IMR-90 (cell line): Measurements from ENCODE around the gene PODXL. TPM values are rescaled to one million over a fixed set of nuclear protein-coding genes. Genes with fewer than 3 reads are reported as not detected.

Experiments
- ATAC-seq: fragments of 200-7000 bp; cut with Tn5 transposase; 2 replicates; pipeline ENCODE4 v1.9.1; 2020; ENCODE audit warnings: low read depth, mild to moderate bottlenecking, moderate library complexity
- BruUV-seq: library from RNA; stranded (reverse); fragments of 400-500 nt; replicated peaks from 2 replicates; lab custom pipeline; 2021; lab: Mats Ljungman, UMichigan
- CTCF ChIA-PET: fragments of 300-600 bp; formaldehyde crosslinking; extraction: SDS; loops from one replicate; lab custom pipeline; 2021; ENCODE audit warnings: antibody characterized with exemption; lab: Yijun Ruan, JAX
- POLR2A ChIA-PET: fragments of 300-600 bp; sonication (Branson Sonifier 250); formaldehyde crosslinking; loops from one replicate; lab custom pipeline; 2022; ENCODE audit warnings: antibody characterized with exemption; ENCODE audit not compliant: unreplicated experiment; lab: Charles Lee
- DNase-seq: peaks from one replicate; pipeline ENCODE4 v3.0.0; 2013
- H2AFZ ChIP-seq: replicated peaks from 2 replicates; pipeline ENCODE3; 2013; ENCODE audit warnings: low read length, mild to moderate bottlenecking; ENCODE audit not compliant: poor library complexity
- H2AK5ac ChIP-seq: 2 replicates; pipeline ENCODE4 v1.6.1; 2013; ENCODE audit warnings: low read depth, low read length, inconsistent platforms
- H2AK9ac ChIP-seq: replicated peaks from 2 replicates; pipeline ENCODE3; 2013; ENCODE audit warnings: mild to moderate bottlenecking, low read depth, low read length, moderate library complexity; ENCODE audit not compliant: poor library complexity
- H2BK120ac ChIP-seq: 2 replicates; pipeline ENCODE4 v1.6.1; 2013; ENCODE audit warnings: low read depth, low read length, inconsistent platforms
- H2BK15ac ChIP-seq: 3 replicates; pipeline ENCODE4 v1.6.1; 2013; ENCODE audit warnings: low read depth, low read length, inconsistent platforms
- H2BK20ac ChIP-seq: 2 replicates; pipeline ENCODE4 v1.6.1; 2013; ENCODE audit warnings: low read depth, mild to moderate bottlenecking, inconsistent platforms, low read length, moderate library complexity
- H2BK5ac ChIP-seq: 2 replicates; pipeline ENCODE4 v1.6.1; 2013; ENCODE audit warnings: mild to moderate bottlenecking, low read depth, low read length, inconsistent platforms; ENCODE audit not compliant: poor library complexity, severe bottlenecking
- H3K14ac ChIP-seq: replicated peaks from 2 replicates; pipeline ENCODE4 v1.6.1; 2013; ENCODE audit warnings: low read depth, low read length, inconsistent platforms
- H3K18ac ChIP-seq: 2 replicates; pipeline ENCODE4 v1.6.1; 2013; ENCODE audit warnings: low read depth, low read length, control low read depth
- H3K23ac ChIP-seq: 2 replicates; pipeline ENCODE4 v1.6.1; 2013; ENCODE audit warnings: low read depth, low read length, inconsistent platforms
- H3K27ac ChIP-seq: 2 replicates; pipeline ENCODE4 v1.5.1; 2013; ENCODE audit warnings: mild to moderate bottlenecking, control low read depth, low read length; ENCODE audit not compliant: insufficient read depth
- H3K27me3 ChIP-seq: 2 replicates; pipeline ENCODE4 v1.6.1; 2013; ENCODE audit warnings: low read length; ENCODE audit not compliant: control insufficient read depth, insufficient read depth
- H3K36me3 ChIP-seq: 2 replicates; pipeline ENCODE4 v1.6.1; 2013; ENCODE audit warnings: low read length, mixed read lengths; ENCODE audit not compliant: control insufficient read depth, insufficient read depth
- H3K4ac ChIP-seq: 2 replicates; pipeline ENCODE4 v1.6.1; 2013; ENCODE audit warnings: low read depth, low read length, inconsistent platforms
- H3K4me1 ChIP-seq: 2 replicates; pipeline ENCODE4 v1.6.1; 2013; ENCODE audit warnings: low read length, mixed read lengths; ENCODE audit not compliant: control insufficient read depth, insufficient read depth
- H3K4me2 ChIP-seq: 2 replicates; pipeline ENCODE4 v1.6.1; 2013; ENCODE audit warnings: low read depth, mild to moderate bottlenecking, control low read depth, low read length, moderate library complexity
- H3K4me3 ChIP-seq: 2 replicates; pipeline ENCODE4 v1.5.1; 2013; ENCODE audit warnings: low read depth, mild to moderate bottlenecking, control low read depth, low read length, moderate library complexity; ENCODE audit not compliant: insufficient read depth
- H3K56ac ChIP-seq: 2 replicates; pipeline ENCODE4 v1.6.1; 2013; ENCODE audit warnings: low read length, inconsistent platforms; ENCODE audit not compliant: insufficient read depth; ENCODE audit errors: extremely low read depth
- H3K79me1 ChIP-seq, 2 experiments: 2 replicates each; pipeline ENCODE4 v1.6.1; 2013; ENCODE audit warnings: low read length in 2 of 2, inconsistent platforms in 1 of 2, low read depth in 1 of 2
- H3K9ac ChIP-seq: 2 replicates; pipeline ENCODE4 v1.6.1; 2013; ENCODE audit warnings: low read depth, low read length, control low read depth
- H3K9me1 ChIP-seq: 2 replicates; pipeline ENCODE4 v1.6.1; 2013; ENCODE audit warnings: low read length, inconsistent platforms; ENCODE audit not compliant: insufficient read depth
- H3K9me3 ChIP-seq: 2 replicates; pipeline ENCODE4 v1.6.1; 2013; ENCODE audit warnings: low read length; ENCODE audit not compliant: control insufficient read depth, insufficient read depth
- H4K20me1 ChIP-seq: 2 replicates; pipeline ENCODE4 v1.6.1; 2013; ENCODE audit warnings: low read length, inconsistent platforms; ENCODE audit not compliant: insufficient read depth
- H4K5ac ChIP-seq: 2 replicates; pipeline ENCODE4 v1.6.1; 2013; ENCODE audit warnings: mild to moderate bottlenecking, low read depth, low read length, control low read depth
- H4K8ac ChIP-seq, 2 experiments: 2 replicates each; pipeline ENCODE4 v1.6.1; 2013; ENCODE audit warnings: low read depth in 2 of 2, low read length in 2 of 2, control low read depth in 1 of 2, inconsistent platforms in 1 of 2
- H4K91ac ChIP-seq: 2 replicates; pipeline ENCODE4 v1.6.1; 2013; ENCODE audit warnings: low read depth, low read length, inconsistent platforms; ENCODE audit not compliant: insufficient read depth
- BHLHE40 ChIP-seq: fragments of 150-350 bp; IDR thresholded peaks from 2 replicates; pipeline ENCODE4 v1.6.1; 2016; ENCODE audit warnings: mild to moderate bottlenecking, low read depth, low read length
- CEBPB ChIP-seq: IDR thresholded peaks from 2 replicates; pipeline ENCODE4 v1.6.1; 2012; ENCODE audit warnings: low read depth, low read length, improper control_type of control experiment
- MXI1 ChIP-seq: IDR thresholded peaks from 2 replicates; pipeline ENCODE4 v1.6.1; 2012; ENCODE audit warnings: low read depth, mild to moderate bottlenecking, low read length, moderate library complexity, borderline replicate concordance
- RAD21 ChIP-seq: IDR thresholded peaks from 2 replicates; pipeline ENCODE4 v1.6.1; 2012; ENCODE audit warnings: low read length, improper control_type of control experiment
- SMC3 ChIP-seq: fragments of 150-350 bp; IDR thresholded peaks from 2 replicates; pipeline ENCODE4 v1.6.1; 2016; ENCODE audit warnings: low read depth, mild to moderate bottlenecking, antibody characterized with exemption, low read length, moderate library complexity
- WGBS, 2 experiments: methylation state at CpG; one replicate each; pipeline versions ENCODE4 v1.1.5 to v1.1.7; 2013; ENCODE audit warnings: missing lambda C conversion rate in 2 of 2; ENCODE audit not compliant: insufficient read length in 1 of 2; ENCODE audit errors: extremely low coverage in 2 of 2; 5-methylcytosine and 5-hydroxymethylcytosine counted together
- dilution Hi-C: fragments of 300-500 bp; cut with HindIII; formaldehyde crosslinking; loops from one replicate; pipeline ENCODE4 v1.14.3; 2018; ENCODE audit warnings: low sequenced_read_pairs; ENCODE audit not compliant: unreplicated experiment
- in situ Hi-C: fragments of 300-500 bp; cut with MboI; formaldehyde crosslinking; loops from 3 replicates; pipeline ENCODE4 v1.14.3; 2019; ENCODE audit warnings: low sequenced_read_pairs, inconsistent platforms, mixed read lengths
- intact Hi-C: fragments of 100-400 bp; cut with micrococcal nuclease; formaldehyde crosslinking; loops from 2 replicates; pipeline ENCODE4 v1.10.0; 2022
- polyA plus RNA-seq, 3 experiments: library from polyadenylated mRNA; depleted of rRNA; stranded (reverse); fragments of >200 nt; gene quantifications; 2 replicates each; pipeline ENCODE4 v1.2.3, GENCODE V29; 2012; ENCODE audit warnings: low replicate concordance in 1 of 3
- total RNA-seq: library from RNA; depleted of rRNA; stranded (reverse); fragments of >200 nt; gene quantifications from 2 replicates; pipeline ENCODE4 v1.2.3, GENCODE V29; 2012
- TF ChIP-seq, protein P1 (sequence below): conservative IDR thresholded peaks from 2 replicates; pipeline ENCODE4 v1.5.1; 2012; ENCODE audit warnings: mild to moderate bottlenecking, low read depth, low read length, improper control_type of control experiment
- TF ChIP-seq, protein P2 (sequence below): fragments of 150-350 bp; IDR thresholded peaks from 2 replicates; pipeline ENCODE4 v1.6.1; 2017; ENCODE audit warnings: mild to moderate bottlenecking, antibody characterized with exemption, low read length, low read depth

PODXL gene
- total and polyA plus RNA-seq, 2 of the 4 experiments (the other 2 are of a cell fraction) = 1.3 to 3.8 TPM

DNA sequence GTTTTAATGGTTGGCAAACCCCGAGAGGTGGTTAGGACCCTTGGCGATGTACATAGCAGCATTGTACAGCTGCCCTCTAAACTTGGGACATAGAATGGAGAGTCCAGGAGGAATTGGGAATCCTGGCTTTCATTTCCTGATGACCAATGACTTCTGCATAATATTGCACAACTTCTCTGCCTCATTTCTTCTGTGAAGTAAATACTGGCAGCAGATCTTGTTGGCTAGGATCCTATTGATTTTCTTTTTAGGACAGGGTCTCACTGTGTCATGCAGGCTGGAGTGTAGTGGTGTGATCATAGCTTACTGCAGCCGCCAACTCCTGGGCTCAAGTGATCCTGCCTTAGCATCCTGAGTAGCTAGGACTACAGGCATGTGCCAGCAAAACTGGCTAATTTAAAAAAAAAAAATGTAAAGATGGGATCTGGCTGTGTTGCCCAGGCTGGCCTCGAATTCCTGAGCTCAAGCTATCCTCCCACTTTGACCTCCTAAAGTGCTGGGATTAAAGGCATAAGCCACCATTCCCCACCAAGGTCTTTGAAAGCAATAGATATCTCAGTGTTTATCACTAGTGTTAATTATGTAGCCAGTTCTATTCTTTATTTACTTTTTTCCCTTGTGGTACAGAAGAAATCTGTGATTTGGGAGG, 58.1 kb downstream of the PODXL start:
- peaks cover 21% of the 10 kb centered on the region for H3K9me1 ChIP-seq
- no peak overlapping the region for H4K8ac ChIP-seq
- CTCF ChIA-PET = no interaction called here
- no peak overlapping the region for H2BK120ac ChIP-seq
- H3K4me1 ChIP-seq = peaks cover 25% of the 10 kb centered on the region
- H3K9me3 ChIP-seq = no peaks in the 10 kb centered on the region
- H3K23ac ChIP-seq = no peak overlapping the region
- H2BK15ac ChIP-seq = no peak overlapping the region
- POLR2A ChIA-PET = interaction anchor here (0.6 kb wide), 1 partner anchor 345 kb away, joined by 4 read pairs; no protein-coding TSS in a partner anchor
- ATAC-seq = no peak
- intact Hi-C loops (no loop called here), in situ Hi-C loops (no loop called here), dilution Hi-C loops (no loop called here)
- BruUV-seq = no TSS peak
- H3K18ac ChIP-seq = no peak overlapping the region
- H3K79me1 ChIP-seq = peaks cover 0 to 11% of the 10 kb centered on the region in 2 experiments; a peak in 2 of 4 replicates
- no peaks in the 10 kb centered on the region for H3K27me3 ChIP-seq
- no peak overlapping the region for H3K4me2 ChIP-seq
- DNase-seq = peak; percentile 56
- peaks cover 3% of the 10 kb centered on the region; the same call in 1 of the 2 replicates for H3K36me3 ChIP-seq
- H3K27ac ChIP-seq = no peak overlapping the region
- TF ChIP-seq, protein P1, sequence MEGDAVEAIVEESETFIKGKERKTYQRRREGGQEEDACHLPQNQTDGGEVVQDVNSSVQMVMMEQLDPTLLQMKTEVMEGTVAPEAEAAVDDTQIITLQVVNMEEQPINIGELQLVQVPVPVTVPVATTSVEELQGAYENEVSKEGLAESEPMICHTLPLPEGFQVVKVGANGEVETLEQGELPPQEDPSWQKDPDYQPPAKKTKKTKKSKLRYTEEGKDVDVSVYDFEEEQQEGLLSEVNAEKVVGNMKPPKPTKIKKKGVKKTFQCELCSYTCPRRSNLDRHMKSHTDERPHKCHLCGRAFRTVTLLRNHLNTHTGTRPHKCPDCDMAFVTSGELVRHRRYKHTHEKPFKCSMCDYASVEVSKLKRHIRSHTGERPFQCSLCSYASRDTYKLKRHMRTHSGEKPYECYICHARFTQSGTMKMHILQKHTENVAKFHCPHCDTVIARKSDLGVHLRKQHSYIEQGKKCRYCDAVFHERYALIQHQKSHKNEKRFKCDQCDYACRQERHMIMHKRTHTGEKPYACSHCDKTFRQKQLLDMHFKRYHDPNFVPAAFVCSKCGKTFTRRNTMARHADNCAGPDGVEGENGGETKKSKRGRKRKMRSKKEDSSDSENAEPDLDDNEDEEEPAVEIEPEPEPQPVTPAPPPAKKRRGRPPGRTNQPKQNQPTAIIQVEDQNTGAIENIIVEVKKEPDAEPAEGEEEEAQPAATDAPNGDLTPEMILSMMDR = no peak
- TF ChIP-seq BHLHE40 (no peak), SMC3 (no peak), RAD21 (no peak), MXI1 (no peak), CEBPB (peak; percentile 94)
- TF ChIP-seq, protein P2, sequence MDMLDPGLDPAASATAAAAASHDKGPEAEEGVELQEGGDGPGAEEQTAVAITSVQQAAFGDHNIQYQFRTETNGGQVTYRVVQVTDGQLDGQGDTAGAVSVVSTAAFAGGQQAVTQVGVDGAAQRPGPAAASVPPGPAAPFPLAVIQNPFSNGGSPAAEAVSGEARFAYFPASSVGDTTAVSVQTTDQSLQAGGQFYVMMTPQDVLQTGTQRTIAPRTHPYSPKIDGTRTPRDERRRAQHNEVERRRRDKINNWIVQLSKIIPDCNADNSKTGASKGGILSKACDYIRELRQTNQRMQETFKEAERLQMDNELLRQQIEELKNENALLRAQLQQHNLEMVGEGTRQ = no peak
- WGBS, 2 experiments = 100% methylated on average over 1 of the region's 4 CpGs; no CpG with 5 or more reads in 1 of the 2 experiments
- H3K4me3 ChIP-seq = no peak overlapping the region
- H3K56ac ChIP-seq = no peak overlapping the region
- no peak overlapping the region for H3K4ac ChIP-seq
- H3K14ac ChIP-seq = no peak overlapping the region
- no peak overlapping the region for H2AFZ ChIP-seq
- H4K5ac ChIP-seq = no peak overlapping the region
- H2BK5ac ChIP-seq = no peak overlapping the region
- H4K20me1 ChIP-seq = peaks cover 13% of the 10 kb centered on the region
- no peak overlapping the region for H4K91ac ChIP-seq
- H2AK5ac ChIP-seq = no peak overlapping the region
- no peak overlapping the region for H3K9ac ChIP-seq
- H2AK9ac ChIP-seq = no peak overlapping the region
- H2BK20ac ChIP-seq = no peak overlapping the region
